Measurements from ENCODE around the gene KIF21A. TPM values are rescaled to one million over a fixed set of nuclear protein-coding genes. Genes with fewer than 3 reads are reported as not detected.

Gene KIF21A
- total and polyA plus RNA-seq, 2 donors (not counting 3 experiments of a cell fraction or from before 2014, with no cell fraction given) = 1.8 to 10.1 TPM

DNA sequence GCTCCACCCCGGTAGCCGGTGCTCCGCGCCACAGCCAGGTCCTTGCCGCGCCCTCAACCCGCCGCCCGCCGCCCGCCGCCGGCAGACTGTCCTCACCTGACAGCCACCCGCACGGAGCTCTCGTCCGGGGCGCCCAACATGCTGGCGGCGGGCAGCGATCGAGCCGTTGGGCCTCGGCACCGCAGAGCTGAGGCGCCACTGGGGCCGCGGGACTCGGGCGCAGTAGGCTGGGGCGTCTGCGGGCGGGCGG is 164 bp downstream of the KIF21A start:
- TF ChIP-seq JUN (IDR thresholded peaks at IDR 0.05; ENCODE audit: borderline replicate concordance, insufficient read depth, insufficient read length, low read depth) = no peak
- no peak for TF ChIP-seq POLR2A (IDR thresholded peaks at IDR 0.05; ENCODE audit: low read depth, low read length)
- TF ChIP-seq EZH2 (IDR thresholded peaks at IDR 0.05; ENCODE audit: borderline replicate concordance, low read depth, low read length, severe bottlenecking) = no peak
- TF ChIP-seq GATA2 (IDR thresholded peaks at IDR 0.05; ENCODE audit: insufficient read depth, insufficient read length, low read depth, low read length) = no peak
- no peak for TF ChIP-seq POLR2AphosphoS5 (IDR thresholded peaks at IDR 0.05; ENCODE audit: insufficient read depth, low read depth, low read length)
- TF ChIP-seq, protein P1, sequence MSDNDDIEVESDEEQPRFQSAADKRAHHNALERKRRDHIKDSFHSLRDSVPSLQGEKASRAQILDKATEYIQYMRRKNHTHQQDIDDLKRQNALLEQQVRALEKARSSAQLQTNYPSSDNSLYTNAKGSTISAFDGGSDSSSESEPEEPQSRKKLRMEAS (IDR thresholded peaks at IDR 0.05; ENCODE audit: insufficient read depth, insufficient read length) = no peak
- TF ChIP-seq FOS (IDR thresholded peaks at IDR 0.05; ENCODE audit: borderline replicate concordance, insufficient read depth, low read length) = no peak
- TF ChIP-seq, protein P2, sequence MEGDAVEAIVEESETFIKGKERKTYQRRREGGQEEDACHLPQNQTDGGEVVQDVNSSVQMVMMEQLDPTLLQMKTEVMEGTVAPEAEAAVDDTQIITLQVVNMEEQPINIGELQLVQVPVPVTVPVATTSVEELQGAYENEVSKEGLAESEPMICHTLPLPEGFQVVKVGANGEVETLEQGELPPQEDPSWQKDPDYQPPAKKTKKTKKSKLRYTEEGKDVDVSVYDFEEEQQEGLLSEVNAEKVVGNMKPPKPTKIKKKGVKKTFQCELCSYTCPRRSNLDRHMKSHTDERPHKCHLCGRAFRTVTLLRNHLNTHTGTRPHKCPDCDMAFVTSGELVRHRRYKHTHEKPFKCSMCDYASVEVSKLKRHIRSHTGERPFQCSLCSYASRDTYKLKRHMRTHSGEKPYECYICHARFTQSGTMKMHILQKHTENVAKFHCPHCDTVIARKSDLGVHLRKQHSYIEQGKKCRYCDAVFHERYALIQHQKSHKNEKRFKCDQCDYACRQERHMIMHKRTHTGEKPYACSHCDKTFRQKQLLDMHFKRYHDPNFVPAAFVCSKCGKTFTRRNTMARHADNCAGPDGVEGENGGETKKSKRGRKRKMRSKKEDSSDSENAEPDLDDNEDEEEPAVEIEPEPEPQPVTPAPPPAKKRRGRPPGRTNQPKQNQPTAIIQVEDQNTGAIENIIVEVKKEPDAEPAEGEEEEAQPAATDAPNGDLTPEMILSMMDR (IDR thresholded peaks at IDR 0.05; ENCODE audit: extremely low read depth in 1 of 2, insufficient read depth in 1 of 2, low read depth in 1 of 2, low read length in 2 of 2) = no peak
- no peak for TF ChIP-seq MYC (IDR thresholded peaks at IDR 0.05; ENCODE audit: low read depth, low read length)
- intact Hi-C loops (cut with micrococcal nuclease) (loop anchor here (1.0 to 5.0 kb wide), 5 partner anchors 65 to 663 kb away; partner anchors contain the start of genes ABCD2 and CPNE8), dilution Hi-C loops (cut with MboI; ENCODE audit: extremely low pct_ligation_motif_present, low sequenced_read_pairs) (no loop called here)
- POLR2A ChIA-PET = no interaction called here
- H2AFZ ChIP-seq (ENCODE audit: low read depth, low read length) = peak overlapping the region; percentile 98
- no peaks in the 10 kb centered on the region for H3K9me1 ChIP-seq (replicated peaks; ENCODE audit: control insufficient read depth, extremely low read depth, insufficient read depth, low read length)
- H3K79me2 ChIP-seq (ENCODE audit: control insufficient read depth, insufficient read depth, low read length) = peaks cover 9% of the 10 kb centered on the region
- H3K9ac ChIP-seq (replicated peaks; ENCODE audit: extremely low read depth, insufficient read depth, low read length) = peak overlapping the region; percentile 83
- no peak for DNase-seq (ENCODE audit: low read depth, low spot score)
- no peak for FAIRE-seq
- peak overlapping the region; percentile 78 to 87 (median 84) for H3K4me3 ChIP-seq (replicated peaks in 1 of 3; ENCODE audit: insufficient read depth in 1 of 3, low read depth in 1 of 3, low read length in 3 of 3)
- no TSS peak for BruUV-seq (replicated peaks)
- CTCF ChIA-PET = interaction anchor here (1.2 to 1.5 kb wide), 5 partner anchors 10 to 125 kb away, joined by 3 to 6 read pairs (median 4); no protein-coding TSS in a partner anchor
- no peaks in the 10 kb centered on the region for H3K9me3 ChIP-seq (replicated peaks; ENCODE audit: control insufficient read depth, insufficient read depth, low read length)
- no peaks in the 10 kb centered on the region for H3K36me3 ChIP-seq (ENCODE audit: control insufficient read depth in 2 of 2, extremely low read depth in 1 of 2, insufficient read depth in 2 of 2, low read length in 2 of 2)
- peak overlapping the region; percentile 71 for H3K27ac ChIP-seq (ENCODE audit: insufficient read depth, low read depth, low read length)
- H3K4me2 ChIP-seq (ENCODE audit: insufficient read depth, low read length) = peak overlapping the region; percentile 98
- H3K27me3 ChIP-seq (ENCODE audit: control insufficient read depth in 2 of 2, insufficient read depth in 2 of 2, low read length in 2 of 2) = peaks cover under 1 to 2% of the 10 kb centered on the region in 2 experiments
- H3K4me1 ChIP-seq (ENCODE audit: control insufficient read depth, extremely low read depth, insufficient read depth, low read length) = peaks cover 12% of the 10 kb centered on the region
- H4K20me1 ChIP-seq (replicated peaks; ENCODE audit: control insufficient read depth, extremely low read depth, insufficient read depth, low read length) = no peaks in the 10 kb centered on the region

Measured in endothelial cell of umbilical vein (primary cell).